GM18511 (cell line): ENCODE results near the gene WDR77.

Experiments used
- ATAC-seq: cut with Tn5 transposase; IDR thresholded peaks from one replicate; pipeline ENCODE4 v1.9.1; 2021; ENCODE audit warnings: mild to moderate bottlenecking, moderate library complexity; ENCODE audit not compliant: unreplicated experiment

The WDR77 gene

GRCh38 chr1:111448918-111449702, at the start of gene WDR77, which contains the start of gene ATP5PB:
Gene WDR77, minus strand, starts transcription at chr1:111449256. Its CDS starts 87 bp downstream, at chr1:111449169.
Gene ATP5PB, plus strand, starts transcription at chr1:111449464. Its CDS starts 78 bp downstream, at chr1:111449542.
- peak; percentile 91 for ATAC-seq

GRCh38 chr1:111497592-111497991, 48.5 kb upstream of the WDR77 start:
- no peak for ATAC-seq

GRCh38 chr1:111496398-111496797, 47.3 kb upstream of the WDR77 start:
- ATAC-seq, result no peak

GRCh38 chr1:111491070-111491469, 42.0 kb upstream of the WDR77 start:
- no peak for ATAC-seq

DNA sequence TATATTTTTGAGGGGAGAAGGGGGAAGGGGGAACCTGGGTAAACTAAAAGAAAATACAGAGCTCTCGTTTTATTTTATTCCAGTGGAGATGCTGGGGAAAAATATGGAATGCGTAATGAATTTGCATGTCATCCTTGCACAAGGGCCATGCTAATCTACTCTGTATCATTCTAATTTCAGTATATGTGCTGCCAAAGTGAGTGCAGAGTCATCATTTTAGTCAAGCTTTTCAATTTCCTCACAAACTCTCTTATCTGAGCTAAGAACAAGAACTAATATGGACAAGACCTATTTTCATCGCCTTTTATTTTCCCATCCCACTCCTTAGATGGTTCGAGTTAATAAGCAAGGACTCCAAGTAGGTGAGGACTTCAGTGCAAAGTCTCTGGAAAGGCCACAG, 41.2 kb upstream of the WDR77 start:
- no peak for ATAC-seq

- no peak for ATAC-seq
These were observed 40.5 kb upstream of the WDR77 start for GRCh38 chr1:111489604-111490003.

DNA sequence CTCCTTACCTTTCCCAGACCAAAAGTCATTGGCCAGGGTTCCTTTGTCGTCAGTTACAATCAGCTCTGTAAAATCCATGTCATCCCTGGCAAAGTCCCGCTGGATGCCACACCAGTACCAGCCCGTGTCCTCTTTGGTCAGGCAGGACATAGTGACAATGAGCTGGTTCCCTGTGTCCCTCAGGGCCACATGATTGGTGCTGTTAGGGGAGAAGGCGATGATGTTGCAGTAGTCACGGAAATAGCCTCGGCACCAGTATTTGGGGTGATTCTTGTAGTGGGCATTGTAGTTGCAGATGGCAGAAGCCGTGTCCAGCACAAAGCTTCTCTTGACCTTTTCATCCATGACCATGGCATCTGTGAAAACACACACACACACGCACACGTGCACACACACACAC, 39.6 kb upstream of the WDR77 start:
- no peak for ATAC-seq

DNA sequence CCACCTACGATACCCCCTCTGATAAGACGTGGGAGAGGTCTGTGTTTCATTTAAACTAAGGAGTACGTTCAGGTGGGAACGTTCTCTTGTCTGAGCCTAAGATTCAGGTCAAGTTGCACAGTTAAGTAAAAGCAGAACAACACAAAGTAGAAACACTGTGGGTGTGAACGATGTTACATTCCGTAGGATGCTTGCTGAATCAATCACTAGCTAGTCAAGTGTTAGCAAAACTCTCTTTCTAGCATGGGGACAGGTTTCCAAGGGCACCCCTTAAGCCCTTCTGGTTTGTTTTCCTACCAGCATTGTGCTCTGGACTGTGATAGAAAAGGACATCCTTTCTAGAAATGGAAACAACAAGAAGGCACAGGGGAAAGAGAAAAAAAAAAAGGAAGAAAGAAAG, 38.1 kb upstream of the WDR77 start:
- no peak for ATAC-seq

DNA sequence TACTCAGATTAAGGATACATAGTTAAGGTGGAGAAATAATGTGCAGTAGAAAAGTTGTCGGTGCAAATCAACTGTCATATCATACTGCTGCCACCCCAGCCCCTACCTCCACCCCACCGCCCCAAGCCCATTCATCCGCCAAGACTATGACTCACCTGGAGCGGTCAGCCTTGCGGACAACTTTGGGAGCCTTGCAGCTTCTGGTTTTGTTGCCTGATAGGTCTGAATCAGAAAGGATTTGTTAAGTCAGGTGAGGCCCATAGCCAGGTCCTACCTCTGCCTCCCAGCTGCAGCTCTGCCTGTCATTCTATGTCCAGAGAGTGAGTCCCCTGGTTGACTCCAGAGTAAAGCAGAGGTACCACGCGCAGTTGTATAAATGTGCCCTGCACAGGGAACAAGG, 37.4 kb upstream of the WDR77 start:
- no peak for ATAC-seq

DNA sequence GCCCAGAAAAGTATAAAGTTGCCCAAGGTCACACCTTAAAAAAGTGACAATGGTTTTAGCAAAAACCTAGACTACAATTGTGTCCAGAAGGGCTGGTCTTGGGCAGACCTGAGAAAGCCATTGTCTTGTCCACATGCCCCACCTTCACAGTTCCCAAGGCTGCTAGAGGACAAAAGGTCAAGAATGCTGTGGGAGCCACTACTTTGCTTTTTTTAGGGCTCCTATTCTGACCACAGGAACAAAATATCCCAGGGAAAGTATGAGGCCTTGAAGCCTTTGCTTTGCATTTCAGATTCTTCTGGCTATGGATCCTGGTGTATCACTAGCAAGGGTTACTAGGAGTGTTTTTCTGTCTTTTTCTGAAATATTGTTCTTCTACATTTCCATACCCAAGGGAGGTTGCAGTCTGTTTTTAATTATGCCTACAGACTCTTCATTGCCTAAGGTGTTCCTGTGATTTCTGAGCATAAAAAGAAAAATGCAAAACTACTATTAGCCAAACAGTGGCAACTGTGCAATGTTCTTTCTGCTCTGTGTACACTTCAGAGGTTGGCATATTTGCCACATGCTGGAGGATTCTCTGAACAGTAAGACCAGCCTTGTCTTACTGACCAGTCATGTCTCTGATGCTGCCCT, 35.5 kb upstream of the WDR77 start:
- no peak for ATAC-seq

GRCh38 chr1:111483876-111484275, 34.8 kb upstream of the WDR77 start:
- no peak for ATAC-seq

DNA sequence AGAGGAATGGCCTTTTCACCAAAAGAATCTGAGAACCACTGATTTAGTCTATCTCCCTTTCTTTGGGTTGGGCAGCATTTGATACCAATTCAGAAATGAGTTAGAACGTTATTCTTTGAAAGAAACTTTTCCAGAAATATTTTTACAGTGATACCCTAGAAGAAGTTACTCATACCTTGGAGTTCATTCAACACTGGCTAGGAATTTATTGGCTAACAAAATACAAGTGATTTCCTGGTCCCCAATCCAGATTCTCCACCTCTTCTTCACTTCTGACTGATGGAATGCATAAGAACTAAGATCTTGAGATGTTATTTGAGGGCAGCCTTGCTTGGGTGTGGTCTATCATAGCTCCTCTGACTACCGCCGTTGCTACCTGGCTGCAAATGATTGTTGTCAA, 34.1 kb upstream of the WDR77 start:
- ATAC-seq, result no peak

- ATAC-seq, result no peak
These were observed 32.5 kb upstream of the WDR77 start for GRCh38 chr1:111481387-111482221.

DNA sequence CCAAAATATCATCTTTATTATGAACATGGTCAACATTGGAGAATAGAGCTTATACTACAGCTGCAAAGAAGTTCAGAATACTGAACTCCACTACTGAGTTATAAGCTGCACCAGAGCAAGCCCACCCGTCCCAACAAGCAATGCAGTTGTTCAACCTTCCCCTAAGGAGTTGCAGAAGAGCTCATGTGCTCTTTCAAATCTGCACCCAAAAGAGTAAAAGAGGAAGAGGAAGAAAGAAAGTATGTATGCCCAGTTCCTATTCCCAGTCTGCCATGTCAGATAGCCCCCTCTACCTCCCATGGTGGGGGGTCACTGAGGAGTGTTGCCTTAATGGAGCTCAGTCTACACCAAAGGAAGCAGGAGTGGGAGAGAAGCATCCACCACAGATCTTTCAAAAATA, 31.6 kb upstream of the WDR77 start:
- ATAC-seq, result no peak

GRCh38 chr1:111476761-111477309, 27.8 kb upstream of the WDR77 start:
- ATAC-seq, result peak; percentile 81

DNA sequence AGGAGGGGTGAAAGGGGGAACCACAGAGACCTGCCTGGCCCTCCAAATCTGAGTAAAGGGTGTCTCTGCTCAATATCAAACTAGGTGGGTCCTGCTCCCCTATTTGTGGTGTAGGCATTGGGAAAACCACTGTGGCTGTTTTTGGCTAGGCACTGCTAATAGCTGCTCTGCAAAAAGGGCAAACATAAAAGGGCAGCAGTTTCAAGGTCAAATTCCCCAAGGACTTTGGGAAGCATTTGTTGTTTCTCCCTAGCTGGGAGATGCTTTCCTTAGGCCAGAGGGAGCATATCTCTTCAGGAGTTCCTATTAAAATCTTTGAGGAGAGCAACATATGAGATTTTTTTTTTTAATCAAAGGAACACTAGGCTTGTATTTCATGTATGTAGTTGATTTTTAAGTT, 27.2 kb upstream of the WDR77 start:
- no peak for ATAC-seq

DNA sequence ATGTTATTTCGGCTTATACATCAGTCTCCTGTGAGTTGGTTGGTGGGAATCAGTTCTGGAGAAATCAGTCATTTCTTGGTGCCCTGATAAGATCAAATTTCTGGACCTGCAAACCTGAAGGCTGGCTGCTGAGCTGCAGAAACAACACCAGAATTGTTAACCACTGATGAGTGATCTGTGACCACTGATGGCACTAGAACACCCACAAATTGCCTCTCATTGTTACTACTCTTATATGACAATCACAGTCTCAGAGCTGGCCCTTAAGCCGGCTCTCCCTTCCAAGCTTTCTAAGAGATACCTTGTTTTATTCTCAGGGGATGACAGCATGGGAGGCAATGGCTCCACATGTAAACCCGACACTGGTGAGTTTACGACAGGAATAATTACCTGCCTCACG, 26.6 kb upstream of the WDR77 start:
- ATAC-seq, result peak; percentile 55

- ATAC-seq, result no peak
These were observed 25.5 kb upstream of the WDR77 start for GRCh38 chr1:111474521-111474920.

DNA sequence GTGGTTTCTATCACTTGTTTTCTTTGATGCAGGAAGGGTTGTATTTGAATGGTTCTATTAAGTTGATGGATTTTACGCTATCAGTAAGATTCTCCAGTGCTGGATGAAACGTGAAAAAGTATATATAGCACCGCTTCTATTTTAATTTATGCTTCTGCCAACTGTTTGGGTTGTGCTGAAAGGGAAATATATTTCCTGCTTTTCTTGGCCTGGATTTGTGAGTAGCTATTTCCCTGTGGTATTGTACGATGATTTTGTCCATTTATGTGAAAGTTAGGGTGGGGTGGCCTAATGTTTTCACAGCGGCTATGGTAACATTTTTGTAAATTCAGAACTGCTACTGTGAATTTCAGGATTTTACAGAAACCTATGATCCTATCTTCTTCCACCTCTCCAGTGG, 25.1 kb upstream of the WDR77 start:
- no peak for ATAC-seq

GRCh38 chr1:111471538-111471937, 22.5 kb upstream of the WDR77 start:
- ATAC-seq, result no peak

- peak; percentile 70 for ATAC-seq
These were observed 22.0 kb upstream of the WDR77 start for GRCh38 chr1:111471012-111471411.
